Endothelial cell of umbilical vein (primary cell): ENCODE results near the gene SLC26A11. TPM values are rescaled to one million over a fixed set of nuclear protein-coding genes. Genes with fewer than 3 reads are reported as not detected.

Experiments
- BruUV-seq: library from RNA; stranded (reverse); fragments of 400-500 nt; replicated peaks from 2 replicates; lab custom pipeline; 2021; lab: Mats Ljungman, UMichigan
- CTCF ChIA-PET: fragments of 300-600, 350-600 bp; sonication (Branson Sonifier 250); formaldehyde crosslinking; loops from one replicate; lab custom pipeline; 2021; ENCODE audit warnings: antibody characterized with exemption, inconsistent platforms; lab: Charles Lee
- POLR2A ChIA-PET: fragments of 300-600, 350-600 bp; sonication (Branson Sonifier 250); formaldehyde crosslinking; loops from one replicate; lab custom pipeline; 2021; ENCODE audit warnings: antibody characterized with exemption, inconsistent platforms; lab: Charles Lee
- DNase-seq: peaks from one replicate; pipeline ENCODE4 v3.0.0-alpha.2; 2011; ENCODE audit warnings: low read depth, low spot score
- FAIRE-seq: peaks from 2 replicates; lab custom pipeline; 2011; peaks lifted over from hg19 to GRCh38; lab: Jason Lieb, UNC
- H2AFZ ChIP-seq: 2 replicates; pipeline ENCODE4 v1.6.0; 2012; ENCODE audit warnings: low read depth, low read length, control low read depth, inconsistent platforms
- H3K27ac ChIP-seq: 2 replicates; pipeline ENCODE4 v1.5.1; 2011; ENCODE audit warnings: low read depth, mild to moderate bottlenecking, control low read depth, low read length, moderate library complexity; ENCODE audit not compliant: insufficient read depth
- H3K27me3 ChIP-seq, 2 experiments: 2 replicates each; pipeline versions ENCODE4 v1.6.0 to v1.6.1; 2011; ENCODE audit warnings: low read length in 2 of 2, mixed read lengths in 1 of 2; ENCODE audit not compliant: control insufficient read depth in 2 of 2, insufficient read depth in 2 of 2
- H3K36me3 ChIP-seq, 2 experiments: 2 replicates in 1 of 2; 3 replicates in 1 of 2; pipeline ENCODE4 v1.5.1; 2011; ENCODE audit warnings: low read length in 2 of 2, mild to moderate bottlenecking in 1 of 2, moderate library complexity in 1 of 2; ENCODE audit not compliant: control insufficient read depth in 2 of 2, insufficient read depth in 2 of 2; ENCODE audit errors: extremely low read depth in 1 of 2
- H3K4me1 ChIP-seq: 3 replicates; pipeline ENCODE4 v1.5.1; 2011; ENCODE audit warnings: mild to moderate bottlenecking, low read length; ENCODE audit not compliant: control insufficient read depth, insufficient read depth; ENCODE audit errors: extremely low read depth
- H3K4me2 ChIP-seq: 2 replicates; pipeline ENCODE4 v1.6.1; 2011; ENCODE audit warnings: low read length, control low read depth, mixed read lengths; ENCODE audit not compliant: insufficient read depth
- H3K4me3 ChIP-seq, 3 experiments: fragments of 200-600 bp in 1 of 3; sonication (generic), shearing (Covaris generic) in 1 of 3; replicated peaks in 1 of 3; 2 replicates each; pipeline ENCODE4 v1.5.1; 2011 to 2016; ENCODE audit warnings: control low read depth in 3 of 3, low read length in 3 of 3, mild to moderate bottlenecking in 2 of 3, inconsistent platforms in 1 of 3, low read depth in 1 of 3, moderate library complexity in 1 of 3; ENCODE audit not compliant: insufficient read depth in 1 of 3
- H3K79me2 ChIP-seq: 2 replicates; pipeline ENCODE4 v1.6.0; 2012; ENCODE audit warnings: low read length, inconsistent platforms; ENCODE audit not compliant: control insufficient read depth, insufficient read depth
- H3K9ac ChIP-seq: replicated peaks from 2 replicates; pipeline ENCODE3; 2011; ENCODE audit warnings: low read length, control low read depth; ENCODE audit not compliant: insufficient read depth; ENCODE audit errors: extremely low read depth
- H3K9me1 ChIP-seq: replicated peaks from 3 replicates; pipeline ENCODE4 v1.6.0; 2011; ENCODE audit warnings: mild to moderate bottlenecking, low read length; ENCODE audit not compliant: control insufficient read depth, insufficient read depth; ENCODE audit errors: extremely low read depth
- H3K9me3 ChIP-seq: replicated peaks from 2 replicates; pipeline ENCODE4 v1.5.1; 2012; ENCODE audit warnings: low read length, inconsistent platforms; ENCODE audit not compliant: control insufficient read depth, insufficient read depth
- H4K20me1 ChIP-seq: replicated peaks from 2 replicates; pipeline ENCODE3; 2011; ENCODE audit warnings: mild to moderate bottlenecking, low read length; ENCODE audit not compliant: control insufficient read depth, insufficient read depth; ENCODE audit errors: extremely low read depth
- EZH2 ChIP-seq: IDR thresholded peaks from 2 replicates; pipeline ENCODE4 v1.6.1; 2012; ENCODE audit warnings: borderline replicate concordance, low read depth, mild to moderate bottlenecking, moderate library complexity, low read length, inconsistent platforms; ENCODE audit not compliant: severe bottlenecking
- FOS ChIP-seq: IDR thresholded peaks from 2 replicates; pipeline ENCODE4 v1.6.1; 2011; ENCODE audit warnings: mild to moderate bottlenecking, low read length, moderate library complexity, borderline replicate concordance; ENCODE audit not compliant: insufficient read depth
- GATA2 ChIP-seq: IDR thresholded peaks from 2 replicates; pipeline ENCODE4 v1.7.0; 2011; ENCODE audit warnings: low read depth, mild to moderate bottlenecking, moderate library complexity, mixed read lengths, low read length; ENCODE audit not compliant: insufficient read length, insufficient read depth
- JUN ChIP-seq: IDR thresholded peaks from 2 replicates; pipeline ENCODE4 v1.6.1; 2011; ENCODE audit warnings: borderline replicate concordance, low read depth; ENCODE audit not compliant: insufficient read length, insufficient read depth
- MYC ChIP-seq: IDR thresholded peaks from one replicate; pipeline ENCODE4 v1.6.1; 2011; ENCODE audit warnings: mild to moderate bottlenecking, low read depth, low read length
- POLR2A ChIP-seq: IDR thresholded peaks from 2 replicates; pipeline ENCODE4 v1.6.1; 2012; ENCODE audit warnings: low read depth, mild to moderate bottlenecking, control low read depth, low read length
- POLR2AphosphoS5 ChIP-seq: IDR thresholded peaks from 2 replicates; pipeline ENCODE4 v1.6.1; 2012; ENCODE audit warnings: low read depth, mild to moderate bottlenecking, control low read depth, low read length, moderate library complexity; ENCODE audit not compliant: insufficient read depth
- dilution Hi-C: fragments of 300-500 bp; cut with MboI; formaldehyde crosslinking; loops from one replicate; pipeline ENCODE4 v1.15.0; 2019; ENCODE audit warnings: low sequenced_read_pairs; ENCODE audit not compliant: extremely low pct_ligation_motif_present
- intact Hi-C: fragments of 100-400 bp; cut with micrococcal nuclease; formaldehyde crosslinking; loops from one replicate; pipeline ENCODE4 v1.10.0; 2022
- polyA plus RNA-seq, 4 experiments: library from polyadenylated mRNA; depleted of rRNA in 3 of 4; stranded (reverse) in 3 of 4; unstranded in 1 of 4; fragments of >200 nt; gene quantifications; 2 replicates each; pipeline versions ENCODE4 v1.2.1 to v1.2.3, GENCODE V29; 2011 to 2012; ENCODE audit warnings: missing spikeins in 1 of 4
- total RNA-seq: library from RNA; stranded (reverse); gene quantifications from 2 replicates; pipeline ENCODE4 v1.2.3, GENCODE V29; 2021
- TF ChIP-seq, protein P1 (sequence below): IDR thresholded peaks from 2 replicates; pipeline ENCODE4 v1.6.1; 2011; ENCODE audit not compliant: insufficient read depth, insufficient read length
- TF ChIP-seq, protein P2 (sequence below), 2 donors: IDR thresholded peaks; 1 replicate in 1 of 2; 2 replicates in 1 of 2; pipeline ENCODE4 v1.5.1; 2011; ENCODE audit warnings: low read length in 2 of 2, mild to moderate bottlenecking in 2 of 2, moderate library complexity in 2 of 2, control low read depth in 1 of 2, inconsistent platforms in 1 of 2, low read depth in 1 of 2; ENCODE audit not compliant: insufficient read depth in 1 of 2; ENCODE audit errors: extremely low read depth in 1 of 2

Gene SLC26A11
- total and polyA plus RNA-seq, 2 donors (not counting 3 experiments of a cell fraction or from before 2014, with no cell fraction given) = 25.2 to 33.0 TPM

DNA sequence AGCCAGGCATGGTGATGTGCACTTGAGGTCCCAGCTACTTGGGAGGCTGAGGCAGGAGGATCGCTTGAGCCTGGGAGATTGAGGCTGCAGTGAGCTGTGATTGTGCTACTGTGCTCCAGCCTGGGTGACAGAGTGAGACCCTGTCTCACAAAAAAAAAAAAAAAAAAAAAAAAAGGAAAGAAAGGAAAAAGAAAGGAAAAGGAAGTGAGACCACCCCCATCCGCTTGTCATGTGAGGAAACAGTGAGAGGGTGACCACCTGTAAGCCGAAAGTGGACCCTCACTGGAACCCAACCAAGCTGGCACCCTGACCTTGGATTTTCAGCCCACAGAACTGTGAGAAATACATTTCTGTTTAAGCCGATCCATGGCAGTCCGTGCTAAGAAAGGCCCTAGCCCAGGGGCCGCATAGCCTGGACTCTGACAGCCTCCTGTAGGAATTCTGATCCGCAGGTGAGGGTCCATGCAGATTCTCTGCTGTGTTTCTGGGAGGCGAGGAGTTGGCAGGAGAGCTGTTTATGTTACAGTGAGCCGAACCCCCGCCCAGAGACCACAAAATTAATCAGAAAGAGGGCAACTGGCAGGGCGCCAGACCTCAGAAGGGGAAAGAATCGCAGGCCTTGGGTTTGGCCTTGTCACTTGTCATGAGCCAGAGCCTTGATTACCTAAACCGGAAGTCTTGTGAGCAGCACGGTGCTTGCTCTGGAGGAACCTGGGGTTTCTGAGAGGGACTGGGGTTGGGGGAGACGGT, 1.0 kb upstream of the SLC26A11 start:
- H3K27me3 ChIP-seq = no peaks in the 10 kb centered on the region
- intact Hi-C loops (loop anchor here (1.0 kb wide), 1 partner anchor 72 kb away; the partner anchor contains the start of gene EIF4A3), dilution Hi-C loops (no loop called here)
- no peaks in the 10 kb centered on the region for H3K9me1 ChIP-seq
- H2AFZ ChIP-seq = peak overlapping the region; percentile 72
- peak overlapping the region; percentile 37 for H3K27ac ChIP-seq
- ChIA-PET CTCF (interaction anchor here (1.0 to 2.3 kb wide), 4 partner anchors 10 to 23 kb away, joined by 3 to 8 read pairs (median 3); no protein-coding TSS in a partner anchor), POLR2A (no interaction called here)
- peaks cover 3 to 18% of the 10 kb centered on the region in 2 experiments for H3K36me3 ChIP-seq
- H3K4me1 ChIP-seq = peaks cover 13% of the 10 kb centered on the region
- DNase-seq = peak; percentile 55
- no peaks in the 10 kb centered on the region for H4K20me1 ChIP-seq
- H3K79me2 ChIP-seq = peaks cover 11% of the 10 kb centered on the region
- FAIRE-seq = peak; percentile 90
- peak overlapping the region; percentile 64 for H3K4me2 ChIP-seq
- TF ChIP-seq MYC = no peak
- peak overlapping the region; percentile 17 to 83 (median 65) for H3K4me3 ChIP-seq
- H3K9me3 ChIP-seq = no peaks in the 10 kb centered on the region
- no TSS peak for BruUV-seq
- peak overlapping the region; percentile 79 for H3K9ac ChIP-seq

DNA sequence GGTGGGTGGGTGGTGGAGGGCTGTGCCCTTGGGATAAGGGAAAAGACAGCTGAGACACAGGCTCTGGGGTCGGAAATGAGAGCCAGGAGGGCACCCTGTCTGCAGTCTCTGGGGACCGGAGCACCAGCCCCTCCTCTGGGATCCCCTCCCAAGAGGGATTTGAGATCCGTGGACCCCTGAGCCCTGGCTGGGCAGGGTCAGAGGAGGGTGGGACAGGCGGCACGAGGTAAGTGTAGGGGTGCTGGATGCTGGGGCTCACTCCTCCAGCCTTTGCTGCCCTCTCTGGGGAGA, 519 bp upstream of the SLC26A11 start:
- H3K4me1 ChIP-seq = peaks cover 13% of the 10 kb centered on the region
- no peak for DNase-seq
- H3K27me3 ChIP-seq = no peaks in the 10 kb centered on the region
- peak overlapping the region; percentile 37 for H3K27ac ChIP-seq
- dilution Hi-C loops (no loop called here), intact Hi-C loops (loop anchor here (1.0 kb wide), 2 partner anchors 41 to 72 kb away; partner anchors contain the start of genes EIF4A3 and RNF213)
- no peaks in the 10 kb centered on the region for H4K20me1 ChIP-seq
- no peaks in the 10 kb centered on the region for H3K9me3 ChIP-seq
- H3K36me3 ChIP-seq = peaks cover 3 to 15% of the 10 kb centered on the region in 2 experiments
- peak overlapping the region; percentile 17 to 83 (median 65) for H3K4me3 ChIP-seq
- ChIA-PET CTCF (interaction anchor here (1.0 to 2.3 kb wide), 4 partner anchors 9 to 24 kb away, joined by 3 to 8 read pairs (median 3); no protein-coding TSS in a partner anchor), POLR2A (interaction anchor here (1.0 kb wide), 1 partner anchor 10 kb away, joined by 4 read pairs; no protein-coding TSS in a partner anchor)
- H3K4me2 ChIP-seq = peak overlapping the region; percentile 64
- peaks cover 11% of the 10 kb centered on the region for H3K79me2 ChIP-seq
- FAIRE-seq = no peak
- TF ChIP-seq EZH2 (no peak), FOS (no peak), GATA2 (no peak), POLR2AphosphoS5 (no peak), MYC (no peak), POLR2A (no peak), JUN (no peak)
- TF ChIP-seq, protein P1, sequence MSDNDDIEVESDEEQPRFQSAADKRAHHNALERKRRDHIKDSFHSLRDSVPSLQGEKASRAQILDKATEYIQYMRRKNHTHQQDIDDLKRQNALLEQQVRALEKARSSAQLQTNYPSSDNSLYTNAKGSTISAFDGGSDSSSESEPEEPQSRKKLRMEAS = no peak
- TF ChIP-seq, protein P2, sequence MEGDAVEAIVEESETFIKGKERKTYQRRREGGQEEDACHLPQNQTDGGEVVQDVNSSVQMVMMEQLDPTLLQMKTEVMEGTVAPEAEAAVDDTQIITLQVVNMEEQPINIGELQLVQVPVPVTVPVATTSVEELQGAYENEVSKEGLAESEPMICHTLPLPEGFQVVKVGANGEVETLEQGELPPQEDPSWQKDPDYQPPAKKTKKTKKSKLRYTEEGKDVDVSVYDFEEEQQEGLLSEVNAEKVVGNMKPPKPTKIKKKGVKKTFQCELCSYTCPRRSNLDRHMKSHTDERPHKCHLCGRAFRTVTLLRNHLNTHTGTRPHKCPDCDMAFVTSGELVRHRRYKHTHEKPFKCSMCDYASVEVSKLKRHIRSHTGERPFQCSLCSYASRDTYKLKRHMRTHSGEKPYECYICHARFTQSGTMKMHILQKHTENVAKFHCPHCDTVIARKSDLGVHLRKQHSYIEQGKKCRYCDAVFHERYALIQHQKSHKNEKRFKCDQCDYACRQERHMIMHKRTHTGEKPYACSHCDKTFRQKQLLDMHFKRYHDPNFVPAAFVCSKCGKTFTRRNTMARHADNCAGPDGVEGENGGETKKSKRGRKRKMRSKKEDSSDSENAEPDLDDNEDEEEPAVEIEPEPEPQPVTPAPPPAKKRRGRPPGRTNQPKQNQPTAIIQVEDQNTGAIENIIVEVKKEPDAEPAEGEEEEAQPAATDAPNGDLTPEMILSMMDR (IDR thresholded peaks at IDR 0.05; ENCODE audit: extremely low read depth in 1 of 2, insufficient read depth in 1 of 2, low read depth in 1 of 2, low read length in 2 of 2) = no peak
- peak overlapping the region; percentile 72 for H2AFZ ChIP-seq
- H3K9me1 ChIP-seq = no peaks in the 10 kb centered on the region
- TSS peak; percentile 30 for BruUV-seq
- H3K9ac ChIP-seq = peak overlapping the region; percentile 79
